Panc1 (cell line): ENCODE measurements around the gene CEP170. TPM values are rescaled to one million over a fixed set of nuclear protein-coding genes. Genes with fewer than 3 reads are reported as not detected.

ENCODE experiments used
- ATAC-seq: fragments of 200-7000 bp; cut with Tn5 transposase; 2 replicates; pipeline ENCODE4 v1.9.1; 2020; ENCODE audit warnings: mild to moderate bottlenecking, moderate library complexity
- BruUV-seq: library from RNA; stranded (reverse); fragments of 400-500 nt; replicated peaks from 2 replicates; lab custom pipeline; 2021; lab: Mats Ljungman, UMichigan
- CTCF ChIA-PET: fragments of 300-600 bp; sonication (Branson Sonifier 250); formaldehyde crosslinking; loops from one replicate; lab custom pipeline; 2022; ENCODE audit warnings: antibody characterized with exemption; lab: Charles Lee
- POLR2A ChIA-PET: fragments of 300-600 bp; sonication (Branson Sonifier 250); formaldehyde crosslinking; loops from one replicate; lab custom pipeline; 2022; ENCODE audit warnings: antibody characterized with exemption; lab: Charles Lee
- DNase-seq: peaks from one replicate; pipeline ENCODE4 v3.0.0-alpha.2; 2010; ENCODE audit warnings: low read depth, low spot score
- H3K27ac ChIP-seq: 2 replicates; pipeline ENCODE4 v1.5.1; 2011; ENCODE audit warnings: mild to moderate bottlenecking, low read length, inconsistent platforms
- H3K27me3 ChIP-seq: fragments of 200-500 bp; sonication (Bioruptor generic); 2 replicates; pipeline ENCODE4 v1.6.0; 2014; ENCODE audit warnings: low read length, inconsistent platforms; ENCODE audit not compliant: control insufficient read depth, insufficient read depth
- H3K36me3 ChIP-seq: fragments of 200-500 bp; sonication (Bioruptor generic); 2 replicates; pipeline ENCODE4 v1.5.1; 2014; ENCODE audit warnings: inconsistent platforms, mild to moderate bottlenecking, low read length, moderate library complexity; ENCODE audit not compliant: control insufficient read depth, insufficient read depth
- H3K4me1 ChIP-seq: 2 replicates; pipeline ENCODE4 v1.5.1; 2011; ENCODE audit warnings: inconsistent platforms, mild to moderate bottlenecking, low read length, moderate library complexity; ENCODE audit not compliant: control insufficient read depth, insufficient read depth
- H3K4me3 ChIP-seq, 2 experiments: 2 replicates each; pipeline ENCODE4 v1.5.1; 2011 to 2012; ENCODE audit warnings: low read depth in 2 of 2, low read length in 2 of 2, mild to moderate bottlenecking in 2 of 2, inconsistent platforms in 1 of 2, moderate library complexity in 1 of 2
- H3K9me3 ChIP-seq: fragments of 200-500 bp; sonication (Bioruptor generic); 2 replicates; pipeline ENCODE4 v1.5.1; 2014; ENCODE audit warnings: low read depth, mild to moderate bottlenecking, inconsistent platforms, low read length, moderate library complexity; ENCODE audit not compliant: control insufficient read depth, insufficient read depth
- CTCF ChIP-seq: fragments of 450-650 bp; IDR thresholded peaks from 2 replicates; pipeline ENCODE4 v1.5.1; 2017; ENCODE audit warnings: mild to moderate bottlenecking
- POLR2AphosphoS5 ChIP-seq: IDR thresholded peaks from 2 replicates; pipeline ENCODE4 v1.6.1; 2012; ENCODE audit warnings: mild to moderate bottlenecking, low read depth, low read length, moderate library complexity
- REST ChIP-seq, 2 experiments: IDR thresholded peaks; 2 replicates each; pipeline ENCODE4 v1.6.1; 2011 to 2012; ENCODE audit warnings: low read depth in 2 of 2, control low read depth in 1 of 2, low read length in 1 of 2, mild to moderate bottlenecking in 1 of 2, moderate library complexity in 1 of 2; ENCODE audit not compliant: insufficient read depth in 1 of 2
- SIN3A ChIP-seq: IDR thresholded peaks from 2 replicates; pipeline ENCODE4 v1.6.1; 2012; ENCODE audit warnings: low read depth, mild to moderate bottlenecking, low read length, moderate library complexity, borderline replicate concordance; ENCODE audit not compliant: insufficient read depth
- TCF7L2 ChIP-seq: IDR thresholded peaks from 2 replicates; pipeline ENCODE4 v1.6.1; 2011; ENCODE audit warnings: mild to moderate bottlenecking, low read depth, low read length, inconsistent platforms
- in situ Hi-C: cut with HindIII; loops from 2 replicates; pipeline ENCODE4 v1.10.0; 2016; ENCODE audit warnings: low sequenced_read_pairs, low pct_unique_long_range_greater_than_20kb
- intact Hi-C: fragments of 100-400 bp; cut with micrococcal nuclease; formaldehyde crosslinking; loops from one replicate; pipeline ENCODE4 v1.10.0; 2022; ENCODE audit not compliant: unreplicated experiment
- total RNA-seq: library from RNA; stranded (reverse); gene quantifications from one replicate; pipeline ENCODE4 v1.2.1, GENCODE V29; 2021; ENCODE audit not compliant: unreplicated experiment

CEP170 gene
- total RNA-seq, 1 experiment from 2014 or later: 89.3 TPM

DNA sequence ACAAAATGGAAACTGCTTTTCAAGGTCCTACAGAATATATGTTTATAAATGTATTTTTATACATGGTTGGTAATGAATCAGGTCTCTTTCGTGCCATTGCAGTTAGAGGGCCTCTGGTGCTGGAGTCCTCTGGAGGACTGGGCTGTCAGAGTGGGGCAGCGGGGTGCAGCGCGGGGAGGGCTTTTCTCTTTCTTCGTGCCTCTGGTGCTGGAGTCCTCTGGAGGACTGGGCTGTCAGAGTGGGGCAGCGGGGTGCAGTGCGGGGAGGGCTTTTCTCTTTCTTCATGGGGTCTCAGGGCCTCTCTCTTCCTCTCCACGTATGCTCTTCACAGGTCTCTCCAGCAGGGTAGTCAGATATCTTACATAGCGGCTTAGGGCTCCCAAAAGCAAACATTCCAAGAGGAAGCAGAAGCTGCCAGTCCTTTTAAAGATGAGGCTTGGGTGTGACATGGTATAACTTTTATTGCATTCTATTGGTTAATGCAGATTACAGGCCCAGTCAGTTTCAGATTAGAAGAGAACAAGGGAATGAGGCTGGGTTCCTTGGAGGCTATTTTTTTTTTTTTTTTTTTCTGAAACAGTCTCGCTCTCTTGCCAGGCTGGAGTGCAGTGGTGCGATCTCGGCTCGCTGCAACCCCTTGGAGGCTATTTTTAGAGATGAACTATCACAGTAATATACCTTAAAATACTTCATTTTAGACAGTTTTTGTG is 13.8 kb upstream of the CEP170 start:
- H3K4me1 ChIP-seq: peaks cover 23% of the 10 kb centered on the region
- no peaks in the 10 kb centered on the region for H3K9me3 ChIP-seq
- TF ChIP-seq REST (IDR thresholded peaks at IDR 0.05; ENCODE audit: insufficient read depth in 1 of 2, low read depth in 2 of 2, low read length in 1 of 2): no peak
- no peak for TF ChIP-seq POLR2AphosphoS5
- no peak for TF ChIP-seq CTCF
- no peak for TF ChIP-seq TCF7L2
- TF ChIP-seq SIN3A: no peak
- peak; percentile 85 for ATAC-seq
- H3K36me3 ChIP-seq: no peaks in the 10 kb centered on the region
- peak overlapping the region; percentile 89 for H3K27ac ChIP-seq
- in situ Hi-C loops (no loop called here), intact Hi-C loops (no loop called here)
- peak overlapping the region; percentile 23 to 37 for H3K4me3 ChIP-seq
- no peaks in the 10 kb centered on the region for H3K27me3 ChIP-seq
- DNase-seq: no peak
- ChIA-PET CTCF (interaction anchor here (0.7 kb wide), 1 partner anchor 800 kb away, joined by 5 read pairs; no protein-coding TSS in a partner anchor), POLR2A (interaction anchor here (0.6 kb wide), 1 partner anchor 746 kb away, joined by 4 read pairs; no protein-coding TSS in a partner anchor)
- BruUV-seq: no TSS peak

DNA sequence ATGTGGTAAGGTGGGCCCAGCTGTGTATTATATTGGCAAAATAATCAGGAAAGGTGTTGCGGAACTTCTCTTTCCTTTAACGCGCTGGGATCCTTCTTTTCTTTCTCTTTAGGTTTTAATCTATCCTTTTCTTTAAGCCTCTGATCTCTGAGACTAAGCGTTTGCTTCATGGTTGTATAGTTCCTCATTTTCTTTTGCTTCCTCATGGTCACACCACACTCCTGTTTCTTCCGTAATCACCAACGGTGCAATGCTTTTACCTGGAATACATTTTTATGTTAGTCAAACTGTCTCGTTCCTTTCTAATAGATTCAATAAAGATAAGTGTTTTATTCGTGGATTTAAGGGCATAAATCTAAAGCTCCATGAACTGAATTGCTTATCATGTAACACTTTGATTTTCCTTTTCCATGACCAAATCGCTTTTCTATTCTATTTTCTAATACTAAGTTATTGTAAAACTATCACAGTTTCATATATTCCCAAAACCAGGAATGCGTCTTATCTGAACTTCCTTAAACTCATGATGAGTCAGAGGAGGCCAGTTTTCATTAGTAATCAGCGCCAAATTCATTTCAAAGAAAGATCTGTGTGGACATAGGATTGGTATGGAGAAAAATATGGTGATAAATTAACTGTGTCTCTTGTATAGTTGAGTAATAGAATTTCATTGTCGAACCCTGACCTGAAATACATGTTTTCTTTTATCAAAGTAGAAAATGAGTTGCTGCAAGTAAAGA is 13.0 kb upstream of the CEP170 start:
- in situ Hi-C loops: no loop called here
- Histone ChIP-seq H3K4me1 (peaks cover 30% of the 10 kb centered on the region), H3K27ac (peak overlapping the region; percentile 89), H3K27me3 (no peaks in the 10 kb centered on the region), H3K36me3 (no peaks in the 10 kb centered on the region), H3K4me3 (peak overlapping the region; percentile 23 to 37), H3K9me3 (no peaks in the 10 kb centered on the region)
- no TSS peak for BruUV-seq
- TF ChIP-seq CTCF (no peak), SIN3A (no peak)
- intact Hi-C loops: no loop called here
- CTCF ChIA-PET: no interaction called here
- POLR2A ChIA-PET: no interaction called here
- DNase-seq (no peak), ATAC-seq (peak; percentile 71)
